HG03103 (cell line): ENCODE data around the gene DOCK1.

Experiments used
- ATAC-seq: cut with Tn5 transposase; IDR thresholded peaks from one replicate; pipeline ENCODE4 v1.9.1; 2021; ENCODE audit warnings: low read depth; ENCODE audit not compliant: unreplicated experiment

DOCK1 gene

GRCh38 chr10:127368101-127368500 is 462.9 kb downstream of the DOCK1 start:
- ATAC-seq, result no peak

GRCh38 chr10:127368929-127369328 is 463.7 kb downstream of the DOCK1 start:
- no peak for ATAC-seq

GRCh38 chr10:127370601-127371000 is 465.4 kb downstream of the DOCK1 start:
- no peak for ATAC-seq

GRCh38 chr10:127372361-127372760 is 467.1 kb downstream of the DOCK1 start:
- ATAC-seq, result no peak

- no peak for ATAC-seq
Observed at GRCh38 chr10:127374074-127374680, 468.9 kb downstream of the DOCK1 start.

GRCh38 chr10:127374901-127375300 is 469.7 kb downstream of the DOCK1 start:
- ATAC-seq, result no peak

GRCh38 chr10:127375461-127375860 is 470.2 kb downstream of the DOCK1 start:
- ATAC-seq, result no peak

GRCh38 chr10:127376071-127376470 is 470.8 kb downstream of the DOCK1 start:
- ATAC-seq, result no peak

GRCh38 chr10:127378628-127379027 is 473.4 kb downstream of the DOCK1 start:
- no peak for ATAC-seq

- no peak for ATAC-seq
Observed at GRCh38 chr10:127384532-127384931, 479.3 kb downstream of the DOCK1 start.

- no peak for ATAC-seq
Observed at GRCh38 chr10:127385066-127385465, 479.8 kb downstream of the DOCK1 start.

- ATAC-seq, result no peak
Observed at GRCh38 chr10:127386606-127387327, 481.5 kb downstream of the DOCK1 start.

GRCh38 chr10:127391875-127392274 is 486.6 kb downstream of the DOCK1 start:
- no peak for ATAC-seq

- ATAC-seq, result no peak
Observed at GRCh38 chr10:127392351-127393235, 487.4 kb downstream of the DOCK1 start.

GRCh38 chr10:127398140-127398970 is 493.1 kb downstream of the DOCK1 start:
- no peak for ATAC-seq

- ATAC-seq, result no peak
Observed at GRCh38 chr10:127398971-127399365, 493.7 kb downstream of the DOCK1 start.

GRCh38 chr10:127399668-127400067 is 494.4 kb downstream of the DOCK1 start:
- ATAC-seq, result no peak

- no peak for ATAC-seq
Observed at GRCh38 chr10:127400216-127400615, 495.0 kb downstream of the DOCK1 start.

GRCh38 chr10:127402596-127403409 is 497.6 kb downstream of the DOCK1 start:
- no peak for ATAC-seq

- ATAC-seq, result no peak
Observed at GRCh38 chr10:127405221-127405620, 500.0 kb downstream of the DOCK1 start.
